ENCODE data around the gene DEFB131A.
"Not testable (repeated sequence)": the region's sequence is repeated elsewhere in the genome, so short reads cannot be mapped to it uniquely, and the experiment has no call there.

Gene DEFB131A

GRCh38 chr4:9494256-9495035, 50.2 kb downstream of the DEFB131A start:
- in situ Hi-C loops (cut with HindIII; ENCODE audit: low sequenced_read_pairs) = not testable (repeated sequence)

- in situ Hi-C loops (cut with HindIII; ENCODE audit: low sequenced_read_pairs) = not testable (repeated sequence)
These were observed 51.2 kb downstream of the DEFB131A start for GRCh38 chr4:9495443-9495842.

GRCh38 chr4:9497575-9498467, 53.6 kb downstream of the DEFB131A start:
- in situ Hi-C loops (cut with HindIII; ENCODE audit: low sequenced_read_pairs) = not testable (repeated sequence)

GRCh38 chr4:9498468-9499040, 54.3 kb downstream of the DEFB131A start:
- in situ Hi-C loops (cut with HindIII; ENCODE audit: low sequenced_read_pairs) = not testable (repeated sequence)

- in situ Hi-C loops (cut with HindIII; ENCODE audit: low sequenced_read_pairs) = not testable (repeated sequence)
These were observed 55.8 kb downstream of the DEFB131A start for GRCh38 chr4:9499974-9500487.

All from DLD1 (cell line).